PC-9 (cell line): ENCODE measurements around the gene MAP3K7CL. TPM values are rescaled to one million over a fixed set of nuclear protein-coding genes. Genes with fewer than 3 reads are reported as not detected.

Experiments
- BruUV-seq: library from RNA; stranded (reverse); fragments of 400-500 nt; replicated peaks from 2 replicates; lab custom pipeline; 2021; lab: Mats Ljungman, UMichigan
- CTCF ChIA-PET: fragments of 300-600 bp; sonication (Branson Sonifier 250); formaldehyde crosslinking; loops from one replicate; lab custom pipeline; 2022; ENCODE audit warnings: antibody characterized with exemption; lab: Charles Lee
- POLR2A ChIA-PET: fragments of 300-600 bp; sonication (Branson Sonifier 250); formaldehyde crosslinking; loops from one replicate; lab custom pipeline; 2022; ENCODE audit warnings: antibody characterized with exemption; ENCODE audit not compliant: unreplicated experiment; lab: Charles Lee
- DNase-seq, 2 experiments: peaks; one replicate each; pipeline versions ENCODE4 v3.0.0 to v3.0.0-alpha.2; 2015 to 2022; ENCODE audit warnings: mixed read lengths in 1 of 2
- H2AFZ ChIP-seq: fragments of 200-600 bp; sonication (generic); 2 replicates; pipeline ENCODE4 v1.8.1; 2017; ENCODE audit warnings: antibody characterized with exemption
- H3F3A ChIP-seq: fragments of 200-600 bp; sonication (generic); 2 replicates; pipeline ENCODE4 v1.8.1; 2017; ENCODE audit warnings: antibody characterized with exemption, mild to moderate bottlenecking, low read depth; ENCODE audit not compliant: insufficient read depth
- H3K27ac ChIP-seq: fragments of 200-600 bp; sonication (generic); 2 replicates; pipeline ENCODE4 v1.6.1; 2016; ENCODE audit warnings: mixed run types
- H3K27me3 ChIP-seq: fragments of 200-600 bp; sonication (generic); 2 replicates; pipeline ENCODE4 v1.6.1; 2016; ENCODE audit warnings: low read depth, mixed run types; ENCODE audit not compliant: insufficient read depth
- H3K36me3 ChIP-seq: fragments of 200-600 bp; sonication (generic); 2 replicates; pipeline ENCODE4 v1.6.1; 2016; ENCODE audit warnings: low read depth, mixed run types
- H3K4me1 ChIP-seq: fragments of 200-600 bp; sonication (generic); replicated peaks from 2 replicates; pipeline ENCODE4 v1.6.1; 2016; ENCODE audit warnings: mixed run types; ENCODE audit not compliant: insufficient read depth
- H3K4me2 ChIP-seq: fragments of 200-600 bp; sonication (generic); 2 replicates; pipeline ENCODE4 v1.6.1; 2017; ENCODE audit warnings: mixed run types
- H3K4me3 ChIP-seq: fragments of 200-600 bp; sonication (generic); 2 replicates; pipeline ENCODE4 v1.6.1; 2016; ENCODE audit warnings: mixed run types
- H3K79me2 ChIP-seq: fragments of 200-600 bp; sonication (generic); 2 replicates; pipeline ENCODE4 v1.6.1; 2017; ENCODE audit warnings: low read depth, mixed run types
- H3K9me2 ChIP-seq: fragments of 200-600 bp; sonication (generic); 2 replicates; pipeline ENCODE4 v1.8.1; 2017; ENCODE audit warnings: mild to moderate bottlenecking; ENCODE audit not compliant: insufficient read depth
- H3K9me3 ChIP-seq: fragments of 200-600 bp; sonication (generic); 2 replicates; pipeline ENCODE4 v1.8.1; 2016; ENCODE audit warnings: low read depth; ENCODE audit not compliant: insufficient read depth
- H4K20me1 ChIP-seq: fragments of 200-600 bp; sonication (generic); 2 replicates; pipeline ENCODE4 v1.8.1; 2017; ENCODE audit not compliant: insufficient read depth
- CTCF ChIP-seq: fragments of 200-600 bp; sonication (generic); conservative IDR thresholded peaks from 2 replicates; pipeline ENCODE4 v1.6.1; 2017; ENCODE audit warnings: mixed run types, antibody characterized with exemption, mild to moderate bottlenecking, moderate library complexity
- EZH2 ChIP-seq: fragments of 200-600 bp; sonication (generic); IDR thresholded peaks from 2 replicates; pipeline ENCODE4 v1.8.0; 2017; ENCODE audit warnings: antibody characterized with exemption, low read depth
- intact Hi-C: fragments of 100-400 bp; cut with micrococcal nuclease; formaldehyde crosslinking; loops from one replicate; pipeline ENCODE4 v1.10.0; 2022; ENCODE audit not compliant: unreplicated experiment
- total RNA-seq: library from RNA; stranded (reverse); gene quantifications from 2 replicates; pipeline ENCODE4 v1.2.3, GENCODE V29; 2021

The MAP3K7CL gene
- total RNA-seq, 1 experiment from 2014 or later: 0.37 TPM

- Histone ChIP-seq H3K27me3 (no peaks in the 10 kb centered on the region), H3F3A (peaks cover 10% of the 10 kb centered on the region), H3K27ac (no peak overlapping the region), H3K9me3 (no peaks in the 10 kb centered on the region), H3K79me2 (no peaks in the 10 kb centered on the region), H4K20me1 (no peaks in the 10 kb centered on the region), H3K4me1 (peaks cover 20% of the 10 kb centered on the region), H3K9me2 (no peaks in the 10 kb centered on the region), H3K4me3 (no peak overlapping the region), H2AFZ (no peak overlapping the region), H3K36me3 (no peaks in the 10 kb centered on the region), H3K4me2 (no peak overlapping the region)
- POLR2A ChIA-PET: no interaction called here
- no TSS peak for BruUV-seq
- DNase-seq: no peak
- intact Hi-C loops: loop anchor here (1.0 to 2.0 kb wide), 2 partner anchors 73 to 185 kb away; no protein-coding TSS in a partner anchor
- CTCF ChIA-PET: interaction anchor here (0.6 to 1.2 kb wide), 4 partner anchors 21 to 1074 kb away, joined by 3 to 10 read pairs (median 5); no protein-coding TSS in a partner anchor
- TF ChIP-seq EZH2 (no peak), CTCF (no peak)
Observed at GRCh38 chr21:29163341-29164115, 33.1 kb downstream of the MAP3K7CL start.

DNA sequence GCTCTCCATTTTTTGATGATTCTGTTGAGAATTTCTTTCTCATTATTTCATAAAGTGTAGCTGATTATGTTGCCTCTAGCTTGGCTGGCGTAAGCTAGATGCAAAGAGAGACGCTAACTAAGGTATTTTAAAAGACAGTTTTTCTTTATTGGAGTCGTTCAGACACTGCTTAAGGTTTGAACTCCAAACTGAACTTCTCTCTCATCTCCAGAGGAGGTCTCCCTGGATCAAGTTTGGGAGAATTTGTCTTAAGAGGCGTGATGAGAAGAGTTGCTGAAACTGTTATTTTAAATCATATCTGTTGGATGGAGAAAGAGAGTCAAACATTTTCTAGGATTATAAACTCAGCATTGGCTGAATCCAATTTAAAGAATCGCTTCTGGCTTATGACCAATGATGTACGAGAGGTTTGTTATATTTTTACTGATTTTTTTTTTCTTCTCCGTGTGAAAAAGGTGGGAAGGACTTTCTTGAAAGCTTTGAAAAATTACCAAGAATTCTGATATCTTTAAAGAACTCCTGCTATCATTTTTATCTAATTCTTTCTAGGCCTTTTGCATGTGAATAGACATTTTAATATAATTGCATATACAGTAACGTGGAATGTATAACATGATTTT is 34.0 kb downstream of the MAP3K7CL start:
- intact Hi-C loops: loop anchor here (1.0 to 2.0 kb wide), 2 partner anchors 74 to 184 kb away; no protein-coding TSS in a partner anchor
- Histone ChIP-seq H3K9me3 (no peaks in the 10 kb centered on the region), H3K9me2 (no peaks in the 10 kb centered on the region), H4K20me1 (no peaks in the 10 kb centered on the region), H2AFZ (no peak overlapping the region), H3K4me2 (no peak overlapping the region), H3K4me3 (no peak overlapping the region), H3K36me3 (no peaks in the 10 kb centered on the region), H3K79me2 (no peaks in the 10 kb centered on the region), H3F3A (peaks cover 15% of the 10 kb centered on the region), H3K27ac (no peak overlapping the region), H3K4me1 (peaks cover 26% of the 10 kb centered on the region), H3K27me3 (no peaks in the 10 kb centered on the region)
- peak in 1 of 2 experiments; percentile 60 for DNase-seq
- ChIA-PET POLR2A (no interaction called here), CTCF (interaction anchor here (0.7 kb wide), 2 partner anchors 22 to 74 kb away, joined by 3 read pairs; no protein-coding TSS in a partner anchor)
- BruUV-seq: no TSS peak
- TF ChIP-seq EZH2 (no peak), CTCF (peak; percentile 75)

DNA sequence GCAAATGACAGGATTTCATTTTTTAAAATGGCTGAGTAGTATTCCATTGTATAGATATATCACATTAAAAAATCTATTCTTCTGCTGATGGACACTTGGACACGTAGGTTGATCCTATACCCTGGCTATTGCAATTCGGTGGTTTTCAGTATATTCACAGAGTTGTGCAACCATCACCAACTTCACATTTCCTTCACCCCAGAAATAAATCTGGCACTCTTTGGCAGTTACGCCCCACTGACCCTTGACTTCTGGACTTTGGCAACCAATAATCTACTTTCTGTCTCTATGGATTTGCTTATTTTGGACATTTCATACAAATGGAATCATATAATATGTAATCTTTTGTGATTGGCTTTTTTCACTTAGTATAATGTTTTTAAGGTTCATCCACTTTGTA is 35.9 kb downstream of the MAP3K7CL start:
- ChIA-PET CTCF (no interaction called here), POLR2A (interaction anchor here (0.6 kb wide), 1 partner anchor 404 kb away, joined by 5 read pairs; no protein-coding TSS in a partner anchor)
- intact Hi-C loops: no loop called here
- Histone ChIP-seq H3K36me3 (no peaks in the 10 kb centered on the region), H3K4me2 (no peak overlapping the region), H3F3A (peaks cover 23% of the 10 kb centered on the region), H3K4me1 (peaks cover 43% of the 10 kb centered on the region), H3K9me2 (no peaks in the 10 kb centered on the region), H4K20me1 (no peaks in the 10 kb centered on the region), H3K27me3 (no peaks in the 10 kb centered on the region), H2AFZ (no peak overlapping the region), H3K4me3 (no peak overlapping the region), H3K27ac (no peak overlapping the region), H3K79me2 (no peaks in the 10 kb centered on the region), H3K9me3 (no peaks in the 10 kb centered on the region)
- no peak for TF ChIP-seq EZH2
- no peak for DNase-seq
- no TSS peak for BruUV-seq
